ENCODE measurements around the gene TMEM229A. TPM values are rescaled to one million over a fixed set of nuclear protein-coding genes. Genes with fewer than 3 reads are reported as not detected.

The TMEM229A gene
- total RNA-seq, 1 donor from 2014 or later, result not detected

DNA sequence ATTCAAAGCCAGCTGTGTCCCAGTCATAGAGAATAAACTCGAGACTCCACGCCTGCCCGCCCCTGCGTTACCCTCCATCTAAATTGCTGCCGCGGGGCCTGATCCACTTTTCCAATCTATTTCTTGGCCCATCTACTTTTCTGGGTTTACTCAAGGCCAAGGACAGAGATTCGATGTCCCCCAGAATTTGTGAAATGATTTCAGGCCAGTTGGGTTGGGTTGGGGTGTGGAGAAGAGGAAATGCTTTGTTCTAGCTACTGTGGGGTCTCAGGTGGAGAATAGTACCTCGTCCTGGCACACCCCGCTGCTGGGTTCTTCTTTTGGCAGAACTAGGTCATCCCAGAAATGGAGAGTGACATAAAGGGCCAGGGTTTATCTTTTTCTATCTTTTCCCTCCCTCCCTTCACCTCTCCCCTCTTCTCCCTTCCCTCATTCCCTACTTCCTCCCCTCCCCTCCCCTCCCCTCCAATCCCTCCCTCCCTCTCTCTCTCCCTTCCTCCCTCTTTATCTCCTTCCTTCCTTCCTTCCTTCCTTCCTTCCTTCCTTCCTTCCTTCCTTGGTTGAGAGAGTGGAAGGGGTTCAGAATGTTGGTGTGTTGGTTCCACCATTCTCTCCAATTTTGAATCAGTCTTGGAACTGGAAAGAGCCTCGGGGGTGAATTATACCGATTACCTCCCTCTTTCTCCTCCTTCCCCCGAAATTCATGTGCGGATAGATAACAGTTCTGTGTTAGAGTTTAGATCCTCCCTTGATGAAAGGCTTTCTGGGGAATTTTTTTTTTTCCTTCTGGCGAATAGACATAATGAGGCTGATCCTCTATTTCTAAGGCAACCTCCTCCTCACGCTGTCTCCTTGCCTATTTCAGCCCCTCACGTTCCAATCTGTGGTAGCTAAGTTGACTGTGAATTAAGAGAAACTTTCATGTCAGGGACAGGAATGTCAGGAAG, 1.2 kb upstream of the TMEM229A start:
- Mint-ChIP-seq H3K36me3 (ENCODE audit: unreplicated experiment) (no peaks in the 10 kb centered on the region), H3K27ac (ENCODE audit: unreplicated experiment) (peak overlapping the region; percentile 30), H3K9me3 (ENCODE audit: unreplicated experiment) (peaks cover 4% of the 10 kb centered on the region), H3K4me1 (ENCODE audit: low read depth, unreplicated experiment) (peaks cover 1% of the 10 kb centered on the region), H3K4me3 (ENCODE audit: unreplicated experiment) (peak overlapping the region; percentile 81), H3K27me3 (ENCODE audit: unreplicated experiment) (peaks cover 16% of the 10 kb centered on the region)
- TF ChIP-seq, protein P1, sequence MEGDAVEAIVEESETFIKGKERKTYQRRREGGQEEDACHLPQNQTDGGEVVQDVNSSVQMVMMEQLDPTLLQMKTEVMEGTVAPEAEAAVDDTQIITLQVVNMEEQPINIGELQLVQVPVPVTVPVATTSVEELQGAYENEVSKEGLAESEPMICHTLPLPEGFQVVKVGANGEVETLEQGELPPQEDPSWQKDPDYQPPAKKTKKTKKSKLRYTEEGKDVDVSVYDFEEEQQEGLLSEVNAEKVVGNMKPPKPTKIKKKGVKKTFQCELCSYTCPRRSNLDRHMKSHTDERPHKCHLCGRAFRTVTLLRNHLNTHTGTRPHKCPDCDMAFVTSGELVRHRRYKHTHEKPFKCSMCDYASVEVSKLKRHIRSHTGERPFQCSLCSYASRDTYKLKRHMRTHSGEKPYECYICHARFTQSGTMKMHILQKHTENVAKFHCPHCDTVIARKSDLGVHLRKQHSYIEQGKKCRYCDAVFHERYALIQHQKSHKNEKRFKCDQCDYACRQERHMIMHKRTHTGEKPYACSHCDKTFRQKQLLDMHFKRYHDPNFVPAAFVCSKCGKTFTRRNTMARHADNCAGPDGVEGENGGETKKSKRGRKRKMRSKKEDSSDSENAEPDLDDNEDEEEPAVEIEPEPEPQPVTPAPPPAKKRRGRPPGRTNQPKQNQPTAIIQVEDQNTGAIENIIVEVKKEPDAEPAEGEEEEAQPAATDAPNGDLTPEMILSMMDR (IDR thresholded peaks at IDR 0.05; ENCODE audit: partially characterized antibody, unreplicated experiment), result no peak
- no peak for DNase-seq

DNA sequence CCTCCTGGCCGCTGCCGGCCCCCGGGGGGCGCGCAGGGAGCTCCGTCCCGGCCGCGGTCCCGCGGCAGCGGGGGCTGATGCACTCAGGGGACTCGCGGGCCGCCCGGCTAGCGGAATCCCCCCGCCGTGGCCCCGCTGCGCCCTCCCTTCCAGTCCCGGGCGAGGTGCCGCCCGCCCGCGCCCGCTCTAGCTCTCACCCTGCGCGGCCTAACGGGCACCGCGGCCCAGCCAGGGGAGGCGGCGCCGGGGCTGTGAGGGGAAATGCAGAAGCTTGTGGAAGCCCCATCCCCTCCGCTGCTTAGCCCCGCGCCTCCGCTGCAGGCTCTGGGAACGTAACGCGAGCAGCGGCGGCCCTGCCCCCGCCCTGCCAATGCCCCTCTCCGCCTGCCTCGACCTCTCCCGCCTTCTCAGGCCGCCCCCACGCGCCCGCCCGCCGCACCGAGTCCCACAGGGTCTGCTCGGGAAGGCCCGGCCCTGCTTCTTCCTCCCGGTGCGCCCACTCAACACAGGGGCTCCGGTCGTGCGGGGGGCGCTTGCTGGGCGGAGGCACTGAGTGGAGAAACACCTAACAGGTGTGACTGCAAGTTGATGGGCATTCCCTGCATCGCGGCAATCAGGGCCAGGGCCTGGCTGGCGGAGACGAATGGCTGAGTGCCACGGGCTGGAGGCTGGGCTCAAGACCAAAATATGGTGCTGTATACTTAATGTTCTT, 384 bp upstream of the TMEM229A start:
- TF ChIP-seq, protein P1 (IDR thresholded peaks at IDR 0.05; ENCODE audit: partially characterized antibody, unreplicated experiment), result no peak
- H3K36me3 Mint-ChIP-seq (ENCODE audit: unreplicated experiment), result no peaks in the 10 kb centered on the region
- H3K4me3 Mint-ChIP-seq (ENCODE audit: unreplicated experiment), result peak overlapping the region; percentile 81
- peak; percentile 63 for DNase-seq
- peaks cover 1% of the 10 kb centered on the region for H3K4me1 Mint-ChIP-seq (ENCODE audit: low read depth, unreplicated experiment)
- peaks cover 4% of the 10 kb centered on the region for H3K9me3 Mint-ChIP-seq (ENCODE audit: unreplicated experiment)
- peaks cover 16% of the 10 kb centered on the region for H3K27me3 Mint-ChIP-seq (ENCODE audit: unreplicated experiment)
- no peak overlapping the region for H3K27ac Mint-ChIP-seq (ENCODE audit: unreplicated experiment)

DNA sequence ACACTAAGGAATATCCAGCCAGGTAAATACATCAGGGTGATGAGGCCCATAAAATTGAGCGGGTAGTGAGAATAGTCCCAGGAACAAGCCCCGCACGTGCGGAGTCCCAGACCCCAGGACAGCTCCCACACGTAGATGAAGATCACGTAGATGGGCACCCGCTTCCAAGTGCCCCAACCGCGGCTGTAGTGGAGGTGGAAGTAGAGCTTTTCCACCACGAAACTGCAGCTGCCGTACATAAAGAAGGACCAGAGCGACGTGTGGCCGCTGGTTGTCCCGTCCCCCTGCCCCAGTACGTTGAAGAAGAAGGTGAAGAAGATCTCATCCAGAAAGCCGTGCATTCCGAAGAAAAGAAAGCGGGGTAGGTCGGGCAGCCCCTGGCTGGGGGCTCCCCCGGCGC, 948 bp downstream of the TMEM229A start:
- Mint-ChIP-seq H3K4me3 (ENCODE audit: unreplicated experiment) (peak overlapping the region; percentile 96), H3K36me3 (ENCODE audit: unreplicated experiment) (no peaks in the 10 kb centered on the region), H3K4me1 (ENCODE audit: low read depth, unreplicated experiment) (peaks cover 1% of the 10 kb centered on the region), H3K27ac (ENCODE audit: unreplicated experiment) (no peak overlapping the region), H3K9me3 (ENCODE audit: unreplicated experiment) (peaks cover 4% of the 10 kb centered on the region), H3K27me3 (ENCODE audit: unreplicated experiment) (peaks cover 16% of the 10 kb centered on the region)
- DNase-seq, result peak; percentile 19
- TF ChIP-seq, protein P1 (IDR thresholded peaks at IDR 0.05; ENCODE audit: partially characterized antibody, unreplicated experiment), result no peak

DNA sequence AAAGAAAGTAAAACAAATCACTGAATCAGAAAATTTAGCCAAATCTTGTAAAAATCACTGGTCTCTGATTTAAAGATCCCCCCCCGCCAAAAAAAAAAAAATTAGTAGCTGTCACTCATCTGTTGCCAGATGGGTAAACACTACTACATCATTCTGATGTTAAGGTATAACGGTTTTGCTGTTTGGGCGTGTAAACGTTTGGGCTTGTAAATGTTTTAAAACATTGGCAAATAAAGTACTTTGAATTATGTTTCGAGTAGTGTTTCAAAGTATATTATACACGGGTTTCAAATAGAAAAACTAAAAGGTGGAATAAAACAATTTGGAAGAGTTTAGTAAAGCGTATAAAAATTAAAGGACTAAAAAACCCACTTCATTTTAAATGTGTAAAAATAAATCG, 1.5 kb downstream of the TMEM229A start:
- no peak for DNase-seq
- no peaks in the 10 kb centered on the region for H3K36me3 Mint-ChIP-seq (ENCODE audit: unreplicated experiment)
- H3K4me1 Mint-ChIP-seq (ENCODE audit: low read depth, unreplicated experiment), result peaks cover 1% of the 10 kb centered on the region
- H3K27me3 Mint-ChIP-seq (ENCODE audit: unreplicated experiment), result peaks cover 16% of the 10 kb centered on the region
- H3K9me3 Mint-ChIP-seq (ENCODE audit: unreplicated experiment), result peaks cover 4% of the 10 kb centered on the region
- TF ChIP-seq, protein P1 (IDR thresholded peaks at IDR 0.05; ENCODE audit: partially characterized antibody, unreplicated experiment), result no peak
- H3K27ac Mint-ChIP-seq (ENCODE audit: unreplicated experiment), result no peak overlapping the region
- H3K4me3 Mint-ChIP-seq (ENCODE audit: unreplicated experiment), result peak overlapping the region; percentile 96

Measured in glutamatergic neuron (in vitro differentiated cells).